Left kidney (tissue), 8 donors: ENCODE data around the gene LIPJ. TPM values are rescaled to one million over a fixed set of nuclear protein-coding genes. Genes with fewer than 3 reads are reported as not detected.

Source experiments
- DNase-seq: peaks from one replicate; pipeline ENCODE4 v3.0.0-alpha.2; 2013
- long read RNA-seq, 8 donors: transcript quantifications; one replicate each; lab custom pipeline, GENCODE V29; 2026
- polyA plus RNA-seq: library from polyadenylated mRNA; unstranded; fragments of 120-200 nt; gene quantifications from one replicate; pipeline ENCODE4 v1.2.1, GENCODE V29; 2013; ENCODE audit not compliant: insufficient read length

The LIPJ gene, protein sequence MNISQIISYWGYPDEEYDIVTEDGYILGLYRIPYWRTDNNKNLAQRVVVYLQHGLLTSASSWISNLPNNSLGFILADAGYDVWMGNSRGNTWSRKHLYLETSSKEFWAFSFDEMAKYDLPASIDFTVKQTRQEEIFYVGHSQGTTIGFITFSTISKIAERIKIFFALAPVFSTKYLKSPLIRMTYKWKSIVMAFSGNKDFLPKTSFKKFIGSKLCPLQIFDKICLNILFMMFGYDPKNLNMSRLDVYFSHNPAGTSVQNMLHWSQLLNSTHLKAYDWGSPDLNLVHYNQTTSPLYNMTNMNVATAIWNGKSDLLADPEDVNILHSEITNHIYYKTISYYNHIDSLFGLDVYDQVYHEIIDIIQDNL
- polyA plus RNA-seq, result 0.10 TPM
- long read RNA-seq, donor 1, result 0 reads
- long read RNA-seq, donor 2, result 0 reads
- long read RNA-seq, donor 3, result 0 reads
- long read RNA-seq, donor 4, result 0 reads
- long read RNA-seq, donor 5, result 0 reads
- long read RNA-seq, donor 6, result 0 reads
- long read RNA-seq, donor 7, result 0 reads
- long read RNA-seq, donor 8, result 0 reads

DNA sequence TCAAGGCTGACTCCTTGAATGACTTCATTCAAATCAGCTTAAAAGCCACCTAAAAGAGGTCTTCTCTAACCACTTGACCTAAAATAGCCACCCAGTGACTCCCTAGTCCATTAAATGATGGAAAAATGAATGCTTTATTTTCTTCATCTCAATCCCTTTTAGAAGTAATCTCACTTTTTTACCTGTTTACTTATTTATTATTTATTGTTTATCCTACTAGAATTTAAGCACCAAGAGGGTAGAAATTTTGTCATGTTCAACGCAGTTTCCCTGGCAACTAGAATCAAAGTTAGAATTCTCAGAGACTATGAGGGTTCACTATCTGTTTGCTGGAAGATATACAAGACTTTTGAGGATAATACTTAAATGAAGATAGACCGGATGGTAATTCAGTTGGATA lies at the start of gene LIPJ:
TSS of gene LIPJ (plus strand) at position 301 of the 400 bp plus-strand sequence. CDS start 3,926 bp downstream, outside the sequence.
- no peak for DNase-seq

DNA sequence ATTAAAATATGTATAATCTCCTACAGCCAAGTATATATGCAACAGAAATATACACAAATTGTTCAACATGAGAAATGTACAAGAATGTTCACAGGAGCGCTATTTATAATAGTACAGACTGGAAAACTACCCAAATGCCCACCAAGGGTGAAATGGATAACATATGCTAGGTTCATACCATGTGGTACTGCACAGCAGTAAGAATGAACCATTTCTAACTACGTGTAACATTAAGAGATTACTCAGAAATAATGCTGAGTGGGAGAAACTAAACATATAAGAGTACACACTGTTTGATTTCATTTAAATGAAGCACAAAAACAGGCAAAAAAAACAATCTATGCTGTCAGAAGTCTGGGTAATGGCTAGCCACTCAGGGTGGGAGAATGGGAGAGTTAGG lies 49.2 kb upstream of the LIPJ start:
- no peak for DNase-seq

DNA sequence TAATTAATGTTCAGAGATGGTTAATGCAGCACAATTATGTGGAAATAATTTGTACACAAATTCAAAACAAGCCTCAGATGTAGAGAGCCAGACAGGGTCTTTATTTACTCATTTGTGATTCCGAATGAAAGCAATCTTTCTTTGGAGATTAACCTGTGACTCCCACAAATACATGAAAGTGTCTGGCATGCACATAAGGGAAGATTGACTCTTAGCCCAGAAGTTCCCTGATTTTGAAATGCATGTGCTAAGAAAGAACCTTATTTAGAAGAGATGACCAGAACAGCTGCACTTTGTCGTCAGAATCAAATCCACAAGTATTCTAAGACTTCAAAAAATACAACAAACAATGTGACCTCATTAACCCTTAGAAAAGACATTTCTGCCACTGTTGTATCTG lies 48.5 kb upstream of the LIPJ start:
- no peak for DNase-seq

DNA sequence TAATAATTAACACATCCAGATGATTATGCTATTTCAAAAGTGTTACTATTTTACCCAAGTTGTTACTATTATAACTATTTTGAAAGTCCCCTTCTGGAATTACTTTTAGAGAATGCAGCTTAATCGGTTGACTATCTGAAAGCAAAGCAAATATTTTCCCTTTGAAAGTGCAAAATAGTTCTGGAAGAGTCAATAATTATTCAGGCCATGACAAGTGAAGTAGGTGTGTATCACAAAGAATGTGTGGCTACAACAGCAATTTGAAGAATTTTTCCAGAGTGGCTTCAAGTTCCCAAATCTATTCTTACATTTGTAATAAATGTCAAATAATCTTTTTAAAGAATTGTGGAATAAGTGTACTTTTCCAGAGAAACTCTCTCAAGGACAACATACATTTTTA lies 46.2 kb upstream of the LIPJ start:
- DNase-seq, result no peak

DNA sequence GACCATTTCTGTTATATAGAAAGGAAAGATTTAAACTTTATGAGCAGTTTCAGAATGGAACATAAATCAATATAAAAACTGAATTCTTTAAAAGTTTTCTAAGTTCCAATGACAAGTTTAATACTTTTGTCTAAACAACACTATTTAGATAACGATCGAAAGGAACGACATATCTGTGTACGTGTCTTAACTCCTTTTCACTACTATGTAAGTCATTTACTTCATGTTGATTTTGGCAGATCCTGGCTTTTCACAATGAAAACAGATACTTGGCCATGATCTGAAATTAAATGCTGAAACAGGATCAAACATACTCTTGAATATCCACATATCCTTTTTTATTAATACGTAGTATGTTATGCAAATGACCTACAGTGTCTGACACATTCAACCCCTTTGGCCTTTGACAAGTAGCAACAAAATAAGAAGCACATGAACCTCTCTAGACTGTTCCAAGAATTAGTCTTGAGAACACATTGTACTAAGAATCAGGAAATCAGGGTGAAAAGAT lies 45.4 kb upstream of the LIPJ start:
- peak; percentile 51 for DNase-seq

DNA sequence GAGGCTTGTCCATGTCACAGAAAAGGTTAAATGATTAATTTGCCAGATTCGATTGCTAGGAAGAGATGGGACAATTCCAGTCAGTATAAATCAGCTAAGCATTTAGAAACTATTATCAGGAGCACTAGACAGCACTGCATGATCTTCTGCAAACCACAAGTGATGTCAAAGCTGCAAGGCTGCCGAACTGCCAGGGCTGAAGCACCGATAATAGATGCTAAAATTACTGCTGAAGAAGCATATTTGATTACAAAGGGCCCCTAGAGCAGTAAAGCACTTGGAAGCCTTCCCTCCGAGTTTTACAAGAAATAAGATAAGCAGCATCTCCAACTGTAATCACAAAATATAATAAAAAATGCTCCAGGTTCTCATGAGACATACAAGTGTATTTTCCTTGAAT lies 44.0 kb upstream of the LIPJ start:
- DNase-seq, result no peak

DNA sequence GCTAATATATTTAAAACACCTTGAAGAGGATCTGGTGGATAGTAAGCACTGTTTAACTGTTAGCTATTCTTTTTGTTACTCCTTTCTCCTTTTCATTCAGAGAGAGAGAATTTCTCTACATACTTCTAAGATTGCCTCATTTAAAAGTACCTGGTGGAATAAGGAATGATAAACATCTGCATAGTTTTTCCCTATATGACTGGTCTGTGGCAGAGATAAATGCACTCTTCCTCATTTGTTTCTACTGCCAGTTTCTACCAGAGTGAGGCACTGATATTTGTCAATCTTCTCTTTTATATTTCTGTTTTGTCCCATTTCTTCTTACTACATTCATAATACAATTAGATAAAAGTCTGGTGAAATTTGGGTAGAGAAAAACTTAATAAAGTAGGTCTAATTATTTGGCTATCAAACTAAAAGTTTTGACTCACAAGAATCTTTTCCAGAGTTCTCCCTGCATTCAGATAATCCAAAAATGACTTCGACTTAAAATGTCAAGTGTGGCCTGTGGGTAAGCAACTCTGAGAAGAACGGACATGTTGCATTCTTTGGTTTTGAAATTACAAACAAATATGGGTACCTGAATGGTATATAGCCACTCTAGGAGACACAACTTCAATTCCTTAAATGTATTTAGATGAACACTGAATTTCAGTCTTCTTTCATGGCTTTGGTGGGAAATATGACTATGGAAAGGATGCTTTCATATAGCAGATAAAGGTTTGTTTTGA lies 42.3 kb upstream of the LIPJ start:
- DNase-seq, result no peak

DNA sequence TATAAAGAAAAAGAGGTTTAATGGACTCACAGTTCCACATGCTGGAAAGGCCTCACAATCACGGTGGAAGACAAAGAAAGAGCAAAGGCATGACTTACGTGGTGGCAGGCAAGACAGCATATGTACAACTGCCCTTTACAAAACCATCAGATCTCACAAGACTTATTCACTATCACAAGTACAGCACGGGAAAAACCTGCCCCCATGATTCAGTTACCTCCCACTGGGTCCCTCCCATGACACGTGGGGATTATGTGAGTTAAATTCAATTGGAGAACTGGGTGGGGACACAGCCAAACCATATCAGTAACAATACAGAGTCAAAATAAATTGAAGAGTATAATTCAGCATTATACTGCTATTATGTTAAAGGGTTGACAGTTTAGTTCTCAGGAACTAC lies 41.2 kb upstream of the LIPJ start:
- DNase-seq, result no peak

DNA sequence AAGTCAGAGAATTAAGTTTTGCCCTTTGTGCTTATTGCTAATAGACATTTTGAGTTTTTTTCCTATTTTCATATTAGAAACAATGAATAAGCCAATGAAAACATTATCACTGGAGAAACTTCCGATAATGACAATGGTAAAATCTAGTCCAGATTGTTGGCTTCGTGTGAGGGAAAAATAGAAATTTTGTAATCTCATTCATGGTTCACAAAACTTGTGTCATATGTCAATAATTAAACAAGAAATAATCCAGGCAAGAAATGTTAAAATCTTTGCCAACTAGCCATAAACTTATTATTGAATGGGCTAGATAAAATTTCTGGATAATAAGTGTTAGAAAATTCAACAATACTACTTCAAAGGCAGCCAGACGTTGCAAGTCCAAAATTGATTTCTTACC lies 40.1 kb upstream of the LIPJ start:
- DNase-seq, result no peak

DNA sequence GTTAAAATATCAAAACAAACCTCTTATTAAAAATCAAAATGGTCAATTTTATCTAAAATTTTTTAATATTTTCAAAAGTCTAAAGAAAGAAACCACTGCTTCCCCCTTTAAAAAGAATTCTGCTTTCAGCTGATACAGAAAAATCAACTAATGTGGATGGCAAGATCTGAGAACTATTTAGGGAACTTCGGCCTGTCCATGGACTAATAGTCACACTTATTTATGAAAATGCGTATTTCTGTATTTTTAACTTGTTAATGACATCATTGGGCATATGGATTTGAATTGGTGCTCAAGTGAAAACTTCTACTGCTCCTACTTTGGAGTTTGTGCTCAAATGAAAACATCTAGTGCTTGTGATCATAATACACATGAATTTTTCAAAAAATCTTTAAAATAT lies 35.3 kb upstream of the LIPJ start:
- DNase-seq, result no peak

DNA sequence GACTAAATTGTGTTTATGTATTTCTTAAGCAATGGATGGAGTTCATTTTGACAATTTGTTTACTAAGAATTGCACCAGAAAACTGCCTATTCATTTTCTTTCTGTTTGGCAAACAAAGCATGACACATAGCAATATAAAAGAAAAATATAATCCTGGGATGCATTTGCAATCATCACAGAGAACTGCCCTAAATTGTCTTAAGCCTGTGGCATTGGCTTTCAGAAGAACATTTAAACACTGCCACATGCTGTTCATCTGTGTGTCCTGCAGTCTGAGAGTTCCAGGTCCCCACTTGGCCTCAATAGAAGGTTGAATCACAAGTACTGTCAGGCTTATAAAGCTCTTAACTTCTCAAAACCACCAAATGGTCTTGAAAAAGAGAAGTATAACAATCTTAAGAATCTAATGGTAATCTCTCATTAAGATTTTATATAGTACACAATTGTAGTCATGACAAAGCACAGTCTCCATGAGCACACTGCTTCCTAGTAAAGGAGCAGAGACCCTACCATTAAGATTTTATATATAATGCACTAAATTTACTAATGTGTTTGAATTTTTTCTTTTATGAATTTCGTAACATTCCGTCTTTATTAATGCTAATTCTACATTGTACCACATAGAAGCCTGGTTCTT lies 33.3 kb upstream of the LIPJ start:
- peak; percentile 65 for DNase-seq

DNA sequence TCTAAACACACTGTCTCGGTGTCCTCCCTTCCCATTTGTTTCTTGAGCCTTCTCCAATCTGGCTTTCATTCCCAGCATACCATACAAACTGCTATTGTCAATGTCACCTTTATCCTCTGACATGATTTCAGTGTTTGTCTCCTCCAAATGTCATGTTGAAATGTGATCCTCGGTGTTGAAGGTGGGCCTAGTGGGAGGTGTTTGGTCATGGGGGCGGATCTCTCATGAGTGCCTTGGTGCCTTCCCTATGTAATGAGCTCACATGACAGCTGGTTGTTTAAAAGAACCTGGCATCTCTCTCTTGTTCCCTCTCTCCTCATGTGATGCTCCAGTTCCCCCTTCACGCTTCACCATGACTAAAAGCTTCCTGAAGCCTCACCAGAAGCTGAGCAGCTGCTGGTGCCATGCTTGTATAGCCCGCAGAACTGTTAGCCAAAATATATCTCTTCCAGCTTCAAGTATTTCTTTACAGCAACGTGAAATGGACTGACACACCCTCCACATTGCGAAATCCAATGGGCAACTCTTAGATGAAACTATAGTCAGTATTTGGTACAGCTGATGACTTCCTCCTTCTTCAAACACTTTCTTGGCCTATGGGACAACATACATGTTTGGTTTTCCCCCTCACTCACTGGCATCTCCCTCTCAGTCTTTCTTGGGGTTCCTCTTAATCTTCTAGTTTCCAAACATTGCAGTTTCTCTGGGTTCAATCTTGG lies 31.2 kb upstream of the LIPJ start:
- no peak for DNase-seq

DNA sequence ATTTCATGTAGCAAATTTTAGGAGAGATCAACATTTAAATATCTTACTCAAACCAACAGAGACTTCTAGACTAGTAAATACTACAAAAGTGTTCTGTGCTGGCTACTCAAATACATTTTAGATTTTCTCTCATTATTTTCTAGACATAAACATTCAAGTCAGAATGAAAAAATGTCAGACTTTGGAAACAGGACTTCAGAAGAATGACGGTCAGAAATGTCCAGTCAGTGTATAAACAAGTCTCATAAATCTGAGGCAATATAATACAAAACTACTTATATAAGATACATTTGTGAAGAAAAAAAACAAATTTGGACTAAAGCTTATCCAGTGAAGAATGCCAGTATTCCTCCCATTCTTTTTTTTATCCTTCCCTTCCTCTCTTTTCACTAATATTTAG lies 29.3 kb upstream of the LIPJ start:
- no peak for DNase-seq

DNA sequence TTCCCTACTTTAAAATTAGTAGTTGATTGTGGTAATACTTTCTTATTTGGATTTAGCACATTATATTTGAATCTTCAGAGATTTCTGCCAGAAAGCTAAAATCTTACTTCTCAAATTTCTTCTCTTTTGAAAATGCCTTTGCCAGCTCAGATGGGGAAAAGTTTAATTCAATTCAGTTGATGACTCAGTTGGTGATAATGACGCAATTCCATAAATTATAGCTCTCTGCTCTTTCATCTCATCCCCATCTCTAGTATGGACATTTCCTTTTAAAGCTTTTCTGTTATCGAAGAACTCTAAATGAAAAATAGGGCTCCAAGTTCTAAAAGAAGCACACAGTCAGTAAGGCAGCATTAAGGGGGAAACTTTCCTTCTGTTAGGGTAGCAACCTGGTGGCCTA lies 28.9 kb upstream of the LIPJ start:
- DNase-seq, result no peak

DNA sequence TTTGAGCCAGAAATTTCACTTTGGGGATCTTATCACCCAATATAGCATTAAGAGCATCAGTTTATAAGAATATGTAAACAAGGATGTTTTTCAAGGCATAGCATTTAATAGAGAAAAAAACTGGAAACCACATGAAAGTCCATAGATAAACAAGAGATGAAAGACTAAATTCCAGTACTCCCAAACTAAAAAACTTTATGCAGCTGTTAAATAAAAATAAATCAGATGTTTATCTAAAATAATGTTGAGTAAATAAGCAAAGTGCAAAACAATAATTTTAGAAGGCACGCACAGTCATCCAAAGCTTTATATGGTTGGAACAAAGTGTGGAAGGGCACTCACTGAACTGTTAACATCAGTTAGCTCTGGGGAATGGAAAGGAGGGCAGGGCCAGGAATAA lies 24.4 kb upstream of the LIPJ start:
- no peak for DNase-seq

DNA sequence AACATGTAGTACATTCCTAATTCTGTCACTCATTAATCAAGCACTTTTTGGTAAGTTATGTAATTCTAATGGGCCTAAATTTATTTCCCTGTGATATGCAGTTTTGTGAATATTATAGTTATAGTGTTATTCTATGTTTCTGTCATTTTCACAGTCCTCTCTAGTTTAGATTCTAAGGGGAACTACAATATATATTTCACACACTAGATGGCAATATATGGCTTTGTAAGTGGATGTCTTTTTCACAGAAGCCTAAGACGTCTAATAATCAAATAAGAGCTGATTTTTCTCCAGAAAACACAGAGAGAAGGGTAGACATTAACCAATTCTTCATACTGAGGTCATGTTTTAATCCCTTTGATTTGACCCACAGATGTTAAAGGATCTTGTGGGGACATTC lies 21.5 kb upstream of the LIPJ start:
- DNase-seq, result no peak

DNA sequence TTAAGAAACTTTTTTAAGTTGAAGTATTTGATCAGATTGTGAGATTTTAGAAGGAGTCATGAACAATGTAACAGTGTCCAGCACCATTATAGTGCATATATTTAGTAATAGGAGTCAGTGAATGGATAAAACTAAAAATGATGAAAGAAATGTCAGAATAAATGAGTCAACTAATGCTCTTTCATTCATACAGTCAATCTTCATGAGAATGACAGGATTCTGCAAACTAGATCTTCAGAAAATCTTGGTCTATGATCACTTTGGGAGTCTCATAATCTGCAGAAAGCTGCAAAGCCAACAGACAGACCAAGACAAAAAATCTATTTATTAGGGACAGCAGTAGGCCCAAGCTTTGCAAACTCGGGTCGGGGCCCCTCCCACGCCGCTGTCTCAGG lies 4.2 kb upstream of the LIPJ start:
- DNase-seq, result no peak

DNA sequence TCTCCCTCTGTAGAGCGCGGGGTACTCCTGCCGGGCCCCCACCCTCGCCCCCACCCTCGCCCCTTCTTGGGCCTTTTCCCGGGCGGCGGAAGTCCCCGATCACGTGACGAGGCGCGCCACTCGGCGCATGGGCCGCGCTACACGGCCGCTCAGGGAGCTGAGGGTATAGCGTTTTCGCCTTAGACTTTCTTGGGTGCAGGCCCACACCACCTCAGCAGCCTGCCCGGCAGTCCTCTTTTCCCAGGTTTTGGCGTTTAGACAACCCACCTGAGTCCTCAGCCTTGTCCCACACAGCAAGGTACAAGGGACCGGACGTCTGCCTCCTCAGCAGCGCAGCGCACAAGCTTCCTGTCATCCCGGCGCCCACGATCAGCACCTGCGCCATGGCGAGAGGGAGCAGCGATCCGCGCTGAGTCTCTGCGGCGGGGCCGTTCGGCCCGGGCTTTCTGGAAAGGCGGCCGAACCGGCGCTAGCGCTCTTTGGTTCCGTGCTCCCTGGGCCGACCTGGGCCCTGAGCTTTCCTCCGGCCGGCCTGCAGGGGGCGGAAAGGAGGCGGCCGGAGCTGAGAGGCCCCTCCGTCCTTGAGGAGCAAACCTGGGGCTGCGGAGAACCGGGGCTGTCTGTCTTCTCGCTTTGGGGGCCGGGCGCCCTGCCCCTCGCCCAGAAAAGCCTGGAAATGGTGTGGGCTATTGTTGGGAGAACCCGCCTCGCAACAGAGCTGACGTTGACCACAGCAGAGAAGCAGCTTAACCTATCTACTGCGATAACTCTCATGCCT lies 3.6 kb upstream of the LIPJ start, which contains the start of gene RNLS:
TSS of gene RNLS (minus strand) at position 513 of the 778 bp plus-strand sequence.
- DNase-seq, result peak; percentile 62

DNA sequence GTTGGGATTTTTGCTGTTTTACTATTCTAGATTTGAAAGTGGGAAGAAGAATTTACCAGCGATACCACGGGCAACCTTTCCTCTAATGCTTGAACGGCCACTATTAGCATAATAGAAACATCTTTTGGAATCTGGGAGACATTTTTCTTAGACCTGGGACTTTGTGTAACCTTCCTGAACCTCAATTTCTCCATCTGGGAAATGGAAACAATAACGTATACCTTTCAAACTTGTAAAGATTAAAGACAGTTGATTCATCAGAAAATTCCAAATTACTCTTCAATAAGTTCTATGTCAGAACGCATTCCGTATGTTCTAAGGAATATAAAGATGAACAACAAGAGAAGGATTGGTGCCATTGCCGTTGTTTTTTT lies 3.0 kb upstream of the LIPJ start:
- DNase-seq, result no peak

DNA sequence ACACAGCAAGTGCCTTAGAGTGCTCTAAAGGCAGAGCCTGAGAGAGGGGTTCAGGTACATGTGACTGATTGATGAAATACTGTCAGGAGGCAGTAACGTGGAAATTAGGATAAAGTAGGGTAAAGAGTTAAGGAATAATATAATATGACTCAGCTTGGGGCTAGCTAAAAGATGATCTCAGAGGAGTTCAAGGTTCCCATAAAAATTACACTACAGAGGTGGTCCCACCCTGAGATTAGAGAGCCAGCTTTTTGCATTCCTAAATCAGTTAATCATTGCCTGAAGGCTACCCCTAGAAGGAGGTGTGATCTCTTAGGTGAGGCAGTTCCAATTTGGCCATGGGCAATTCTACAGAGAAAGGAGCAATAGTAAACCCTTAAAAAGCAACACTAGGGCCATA lies 5.8 kb downstream of the LIPJ start:
- no peak for DNase-seq

DNA sequence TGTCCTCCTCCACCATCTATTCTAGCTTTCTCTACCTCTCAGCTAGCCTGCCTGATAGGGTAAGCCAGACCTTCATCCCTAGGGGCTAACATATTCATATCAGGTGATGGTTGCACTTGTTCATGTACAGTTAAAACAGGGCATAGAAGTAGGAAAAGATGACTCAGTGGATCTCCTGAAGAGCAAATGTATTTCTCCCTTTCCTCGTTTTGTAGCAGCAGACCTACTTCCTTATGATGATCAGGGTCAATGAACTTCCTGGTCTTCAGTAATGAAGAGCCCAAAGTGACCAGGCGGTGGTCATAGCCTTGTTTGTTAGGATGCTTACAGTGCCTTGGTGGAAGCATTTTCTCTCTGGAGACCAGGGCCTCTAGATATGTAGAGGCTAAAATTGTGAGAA lies 6.3 kb downstream of the LIPJ start:
- DNase-seq, result no peak
